ENCODE data around the gene SALL4.

DNA sequence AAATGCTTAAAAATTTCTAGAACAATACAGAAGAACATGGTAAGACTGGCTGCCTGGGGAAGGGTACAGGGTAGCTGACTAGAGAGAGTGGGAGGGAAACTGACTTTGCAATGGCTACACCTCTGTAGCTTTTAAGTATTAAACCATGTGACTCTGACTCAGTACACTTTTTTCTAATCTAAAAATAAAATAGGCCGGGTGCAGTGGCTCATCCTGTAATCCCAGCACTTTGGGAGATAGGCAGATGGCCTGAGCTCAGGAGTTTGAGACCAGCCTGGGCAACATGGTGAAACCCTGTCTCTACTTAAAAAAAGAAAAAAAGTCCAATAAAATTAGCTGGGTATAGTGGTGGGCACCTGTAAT is 52.7 kb downstream of the SALL4 start:
- TF ChIP-seq, protein P1, sequence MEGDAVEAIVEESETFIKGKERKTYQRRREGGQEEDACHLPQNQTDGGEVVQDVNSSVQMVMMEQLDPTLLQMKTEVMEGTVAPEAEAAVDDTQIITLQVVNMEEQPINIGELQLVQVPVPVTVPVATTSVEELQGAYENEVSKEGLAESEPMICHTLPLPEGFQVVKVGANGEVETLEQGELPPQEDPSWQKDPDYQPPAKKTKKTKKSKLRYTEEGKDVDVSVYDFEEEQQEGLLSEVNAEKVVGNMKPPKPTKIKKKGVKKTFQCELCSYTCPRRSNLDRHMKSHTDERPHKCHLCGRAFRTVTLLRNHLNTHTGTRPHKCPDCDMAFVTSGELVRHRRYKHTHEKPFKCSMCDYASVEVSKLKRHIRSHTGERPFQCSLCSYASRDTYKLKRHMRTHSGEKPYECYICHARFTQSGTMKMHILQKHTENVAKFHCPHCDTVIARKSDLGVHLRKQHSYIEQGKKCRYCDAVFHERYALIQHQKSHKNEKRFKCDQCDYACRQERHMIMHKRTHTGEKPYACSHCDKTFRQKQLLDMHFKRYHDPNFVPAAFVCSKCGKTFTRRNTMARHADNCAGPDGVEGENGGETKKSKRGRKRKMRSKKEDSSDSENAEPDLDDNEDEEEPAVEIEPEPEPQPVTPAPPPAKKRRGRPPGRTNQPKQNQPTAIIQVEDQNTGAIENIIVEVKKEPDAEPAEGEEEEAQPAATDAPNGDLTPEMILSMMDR (IDR thresholded peaks at IDR 0.05): no peak
- peak; percentile 24 for TF ChIP-seq POLR2A (IDR thresholded peaks at IDR 0.05)

All from right lobe of liver (tissue), 4 donors.